Measurements from ENCODE around the gene PDCD1.

The PDCD1 gene

GRCh38 chr2:241903121-241904010 is 44.7 kb upstream of the PDCD1 start:
- no peak for TF ChIP-seq CTCF (IDR thresholded peaks at IDR 0.05; ENCODE audit: insufficient read depth, low read depth, low read length, missing control alignments)
- H3K4me3 ChIP-seq (ENCODE audit: low read depth, low read length), result no peak overlapping the region
- DNase-seq (ENCODE audit: low read depth), result no peak

GRCh38 chr2:241902357-241902991 is 43.8 kb upstream of the PDCD1 start:
- TF ChIP-seq CTCF (IDR thresholded peaks at IDR 0.05; ENCODE audit: insufficient read depth, low read depth, low read length, missing control alignments), result no peak
- no peak overlapping the region for H3K4me3 ChIP-seq (ENCODE audit: low read depth, low read length)
- DNase-seq (ENCODE audit: low read depth), result no peak

GRCh38 chr2:241901500-241902351 is 43.0 kb upstream of the PDCD1 start:
- TF ChIP-seq CTCF (IDR thresholded peaks at IDR 0.05; ENCODE audit: insufficient read depth, low read depth, low read length, missing control alignments), result no peak
- no peak overlapping the region for H3K4me3 ChIP-seq (ENCODE audit: low read depth, low read length)
- no peak for DNase-seq (ENCODE audit: low read depth)

GRCh38 chr2:241901018-241901380 is 42.3 kb upstream of the PDCD1 start:
- TF ChIP-seq CTCF (IDR thresholded peaks at IDR 0.05; ENCODE audit: insufficient read depth, low read depth, low read length, missing control alignments), result no peak
- DNase-seq (ENCODE audit: low read depth), result no peak
- H3K4me3 ChIP-seq (ENCODE audit: low read depth, low read length), result no peak overlapping the region

GRCh38 chr2:241900251-241901017 is 41.7 kb upstream of the PDCD1 start:
- no peak for DNase-seq (ENCODE audit: low read depth)
- TF ChIP-seq CTCF (IDR thresholded peaks at IDR 0.05; ENCODE audit: insufficient read depth, low read depth, low read length, missing control alignments), result no peak
- H3K4me3 ChIP-seq (ENCODE audit: low read depth, low read length), result no peak overlapping the region
